Caco-2 (cell line): ENCODE data around the gene STAC3. TPM values are rescaled to one million over a fixed set of nuclear protein-coding genes. Genes with fewer than 3 reads are reported as not detected.

ENCODE experiments used
- BruUV-seq: library from RNA; stranded (reverse); fragments of 400-500 nt; replicated peaks from 2 replicates; lab custom pipeline; 2021; lab: Mats Ljungman, UMichigan
- CTCF ChIA-PET: fragments of 300-600 bp; sonication (Branson Sonifier 250); formaldehyde crosslinking; loops from one replicate; lab custom pipeline; 2022; ENCODE audit warnings: antibody characterized with exemption; lab: Charles Lee
- POLR2A ChIA-PET: fragments of 300-600 bp; sonication (Branson Sonifier 250); formaldehyde crosslinking; loops from one replicate; lab custom pipeline; 2022; ENCODE audit warnings: antibody characterized with exemption; lab: Charles Lee
- DNase-seq, 2 experiments: peaks; one replicate each; pipeline versions ENCODE4 v3.0.0 to v3.0.0-alpha.2; 2020 to 2022
- H3K27me3 ChIP-seq: replicated peaks from 2 replicates; pipeline ENCODE4 v1.6.0; 2011; ENCODE audit warnings: low read length; ENCODE audit not compliant: control insufficient read depth, insufficient read depth
- H3K36me3 ChIP-seq: 2 replicates; pipeline ENCODE4 v1.5.1; 2011; ENCODE audit warnings: low read length; ENCODE audit not compliant: control insufficient read depth, insufficient read depth
- H3K4me1 ChIP-seq: fragments of 250-450 bp; sonication (Bioruptor Pico); 2 replicates; pipeline ENCODE4 v1.5.1; 2020; ENCODE audit warnings: mild to moderate bottlenecking
- H3K4me3 ChIP-seq: 2 replicates; pipeline ENCODE4 v1.5.1; 2011; ENCODE audit warnings: low read depth, mild to moderate bottlenecking, control low read depth, low read length
- H3K9me3 ChIP-seq: fragments of 250-450 bp; sonication (Bioruptor Pico); 2 replicates; pipeline ENCODE4 v1.5.1; 2020; ENCODE audit warnings: mild to moderate bottlenecking, moderate library complexity
- H3K27ac Mint-ChIP-seq: one replicate; pipeline ENCODE4 v1.8.0; 2022; ENCODE audit warnings: mixed read lengths; ENCODE audit not compliant: unreplicated experiment
- H3K27me3 Mint-ChIP-seq: one replicate; pipeline ENCODE4 v1.8.0; 2022; ENCODE audit warnings: mixed read lengths; ENCODE audit not compliant: insufficient read depth, unreplicated experiment
- H3K36me3 Mint-ChIP-seq: one replicate; pipeline ENCODE4 v1.8.0; 2022; ENCODE audit warnings: mild to moderate bottlenecking, mixed read lengths; ENCODE audit not compliant: insufficient read depth, unreplicated experiment
- H3K4me1 Mint-ChIP-seq: one replicate; pipeline ENCODE4 v1.8.0; 2022; ENCODE audit warnings: low read depth, mixed read lengths; ENCODE audit not compliant: unreplicated experiment
- H3K4me3 Mint-ChIP-seq: one replicate; pipeline ENCODE4 v1.8.0; 2022; ENCODE audit warnings: mild to moderate bottlenecking, moderate library complexity, mixed read lengths; ENCODE audit not compliant: unreplicated experiment
- H3K9me3 Mint-ChIP-seq: one replicate; pipeline ENCODE4 v1.8.0; 2022; ENCODE audit warnings: mixed read lengths; ENCODE audit not compliant: unreplicated experiment
- intact Hi-C: fragments of 100-400 bp; cut with micrococcal nuclease; formaldehyde crosslinking; loops from one replicate; pipeline ENCODE4 v1.10.0; 2022; ENCODE audit not compliant: unreplicated experiment
- total RNA-seq: library from RNA; stranded (reverse); gene quantifications from 2 replicates; pipeline ENCODE4 v1.2.3, GENCODE V29; 2022
- TF ChIP-seq, protein P1 (sequence below), 2 experiments: fragments of 200-600 bp in 1 of 2; IDR thresholded peaks; 1 replicate in 1 of 2; 2 replicates in 1 of 2; pipeline versions ENCODE4 v1.5.1 to v1.8.0; 2011 to 2022; ENCODE audit warnings: antibody characterized with exemption in 1 of 2, control low read depth in 1 of 2, inconsistent platforms in 1 of 2, low read depth in 1 of 2, low read length in 1 of 2, mild to moderate bottlenecking in 1 of 2, moderate library complexity in 1 of 2; ENCODE audit not compliant: insufficient read depth in 1 of 2, severe bottlenecking in 1 of 2, unreplicated experiment in 1 of 2

STAC3 gene
- total RNA-seq, 1 experiment from 2014 or later, result 0.70 TPM

DNA sequence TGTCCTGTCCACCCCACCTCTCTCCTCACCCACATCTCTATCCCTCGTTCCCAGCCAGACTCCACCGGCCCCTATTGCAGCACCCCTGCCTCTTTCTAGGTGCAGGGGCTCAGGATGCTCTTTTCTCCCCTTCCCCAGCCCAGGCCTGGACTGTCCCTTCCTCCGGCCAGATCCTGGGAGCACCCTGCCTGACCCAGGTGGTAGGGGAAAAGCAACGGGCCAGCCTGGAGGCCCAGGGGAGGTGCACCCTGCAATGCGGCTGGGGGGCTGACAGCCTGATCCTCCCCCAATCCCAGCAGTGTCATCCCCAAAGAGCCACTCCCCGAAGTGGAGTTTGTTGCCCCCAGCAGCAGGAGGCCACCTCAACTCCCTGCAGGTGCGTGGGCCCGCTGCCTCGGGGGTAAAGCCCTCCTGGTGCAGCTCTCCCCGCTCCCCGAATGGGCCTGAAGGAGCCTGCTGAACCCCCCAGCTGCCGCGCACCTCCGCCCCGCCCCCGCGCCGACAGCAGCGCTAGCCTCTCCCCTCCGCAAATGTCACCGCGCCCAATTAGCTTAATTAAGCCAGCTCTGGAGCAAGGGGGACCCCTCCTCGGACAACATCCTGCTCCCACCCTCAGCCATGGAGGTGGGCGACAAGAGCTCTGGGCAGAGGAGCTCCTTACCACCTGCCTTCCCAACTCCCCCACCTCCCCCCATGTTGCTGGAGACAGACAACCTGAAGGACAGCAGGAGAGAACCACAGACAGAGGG, 29.6 kb downstream of the STAC3 start:
- no peak for DNase-seq
- ChIA-PET POLR2A (no interaction called here), CTCF (interaction anchor here (1.2 kb wide), 1 partner anchor 8 kb away, joined by 4 read pairs; no protein-coding TSS in a partner anchor)
- Histone ChIP-seq H3K4me3 (no peak overlapping the region), H3K36me3 (no peaks in the 10 kb centered on the region), H3K27me3 (peaks cover 7% of the 10 kb centered on the region), H3K9me3 (no peaks in the 10 kb centered on the region), H3K4me1 (no peaks in the 10 kb centered on the region)
- peaks cover 15% of the 10 kb centered on the region for H3K4me1 Mint-ChIP-seq
- intact Hi-C loops, result no loop called here
- peaks cover 14% of the 10 kb centered on the region for H3K36me3 Mint-ChIP-seq
- no peaks in the 10 kb centered on the region for H3K9me3 Mint-ChIP-seq
- H3K4me3 Mint-ChIP-seq, result no peak overlapping the region
- no TSS peak for BruUV-seq
- H3K27me3 Mint-ChIP-seq, result peaks cover 17% of the 10 kb centered on the region
- no peak overlapping the region for H3K27ac Mint-ChIP-seq
- TF ChIP-seq, protein P1, sequence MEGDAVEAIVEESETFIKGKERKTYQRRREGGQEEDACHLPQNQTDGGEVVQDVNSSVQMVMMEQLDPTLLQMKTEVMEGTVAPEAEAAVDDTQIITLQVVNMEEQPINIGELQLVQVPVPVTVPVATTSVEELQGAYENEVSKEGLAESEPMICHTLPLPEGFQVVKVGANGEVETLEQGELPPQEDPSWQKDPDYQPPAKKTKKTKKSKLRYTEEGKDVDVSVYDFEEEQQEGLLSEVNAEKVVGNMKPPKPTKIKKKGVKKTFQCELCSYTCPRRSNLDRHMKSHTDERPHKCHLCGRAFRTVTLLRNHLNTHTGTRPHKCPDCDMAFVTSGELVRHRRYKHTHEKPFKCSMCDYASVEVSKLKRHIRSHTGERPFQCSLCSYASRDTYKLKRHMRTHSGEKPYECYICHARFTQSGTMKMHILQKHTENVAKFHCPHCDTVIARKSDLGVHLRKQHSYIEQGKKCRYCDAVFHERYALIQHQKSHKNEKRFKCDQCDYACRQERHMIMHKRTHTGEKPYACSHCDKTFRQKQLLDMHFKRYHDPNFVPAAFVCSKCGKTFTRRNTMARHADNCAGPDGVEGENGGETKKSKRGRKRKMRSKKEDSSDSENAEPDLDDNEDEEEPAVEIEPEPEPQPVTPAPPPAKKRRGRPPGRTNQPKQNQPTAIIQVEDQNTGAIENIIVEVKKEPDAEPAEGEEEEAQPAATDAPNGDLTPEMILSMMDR (IDR thresholded peaks at IDR 0.05; ENCODE audit: insufficient read depth in 1 of 2, low read depth in 1 of 2, low read length in 1 of 2, severe bottlenecking in 1 of 2, unreplicated experiment in 1 of 2), result no peak

DNA sequence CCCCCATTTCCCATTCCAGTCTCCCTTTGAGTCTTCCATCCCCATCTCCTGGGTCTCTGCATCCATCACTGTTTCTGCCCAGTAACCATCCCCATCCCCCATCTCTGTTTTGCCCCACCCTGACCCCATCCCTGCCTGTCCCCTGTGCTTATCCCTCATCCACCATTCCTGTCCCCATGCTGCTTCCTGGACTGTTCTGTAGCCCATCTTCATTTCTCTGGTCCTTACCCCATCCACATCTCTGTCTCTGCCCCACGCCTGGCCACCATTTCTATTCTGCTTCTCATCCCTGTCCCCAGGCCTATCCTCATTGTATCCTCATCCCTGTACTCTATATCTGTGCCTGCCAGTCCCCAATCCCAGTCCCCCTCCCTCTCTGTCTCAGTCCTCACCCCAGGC, 30.2 kb downstream of the STAC3 start:
- H3K36me3 Mint-ChIP-seq, result peaks cover 17% of the 10 kb centered on the region
- no peaks in the 10 kb centered on the region for H3K9me3 Mint-ChIP-seq
- CTCF ChIA-PET, result interaction anchor here (1.2 kb wide), 1 partner anchor 8 kb away, joined by 4 read pairs; no protein-coding TSS in a partner anchor
- no peaks in the 10 kb centered on the region for H3K36me3 ChIP-seq
- no peak for DNase-seq
- no peak overlapping the region for H3K27ac Mint-ChIP-seq
- H3K9me3 ChIP-seq, result no peaks in the 10 kb centered on the region
- H3K4me1 ChIP-seq, result peaks cover 5% of the 10 kb centered on the region
- TF ChIP-seq, protein P1 (IDR thresholded peaks at IDR 0.05; ENCODE audit: insufficient read depth in 1 of 2, low read depth in 1 of 2, low read length in 1 of 2, severe bottlenecking in 1 of 2, unreplicated experiment in 1 of 2), result no peak
- H3K27me3 ChIP-seq, result peaks cover 7% of the 10 kb centered on the region
- POLR2A ChIA-PET, result no interaction called here
- H3K4me3 ChIP-seq, result no peak overlapping the region
- H3K4me3 Mint-ChIP-seq, result no peak overlapping the region
- no TSS peak for BruUV-seq
- intact Hi-C loops, result no loop called here
- peaks cover 17% of the 10 kb centered on the region for H3K4me1 Mint-ChIP-seq
- peaks cover 17% of the 10 kb centered on the region for H3K27me3 Mint-ChIP-seq

DNA sequence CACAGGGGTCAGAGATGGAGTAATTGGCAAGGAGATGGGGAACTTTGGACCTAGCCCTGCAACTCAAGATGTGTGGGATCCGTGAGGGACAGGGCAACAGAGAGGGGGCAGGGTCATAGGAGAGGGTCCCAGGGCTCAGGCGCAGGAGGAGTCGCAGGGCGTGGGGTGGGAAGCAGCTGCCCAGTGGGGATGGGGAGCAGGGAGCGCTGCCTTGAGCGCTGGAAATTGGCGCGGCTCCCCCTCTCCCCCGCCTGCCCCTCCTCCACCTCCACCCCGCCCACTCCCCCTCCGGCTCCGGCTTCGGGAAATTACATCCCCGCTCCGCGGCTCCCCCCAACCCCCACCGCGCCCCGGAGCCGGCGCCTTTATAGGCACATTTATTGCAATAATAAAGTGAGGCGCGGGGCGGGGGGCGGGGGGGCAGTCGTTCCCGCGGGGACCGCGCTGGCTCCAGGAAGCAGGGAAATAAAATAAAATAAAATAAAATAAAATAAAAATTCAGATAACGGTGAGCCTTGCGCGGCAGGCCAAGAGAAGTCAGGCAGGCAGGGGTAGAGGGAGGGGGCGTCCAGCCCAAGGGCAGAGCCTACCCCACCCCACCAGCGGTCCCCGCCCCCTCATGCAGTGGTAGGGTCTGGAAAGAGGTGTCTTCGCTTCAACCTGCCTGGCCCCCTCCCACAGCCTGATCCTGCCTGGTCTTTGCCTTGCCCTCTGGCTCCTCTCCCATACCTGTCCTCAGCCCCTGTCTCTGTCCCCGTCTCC, 30.8 kb downstream of the STAC3 start:
- POLR2A ChIA-PET, result interaction anchor here (4.5 kb wide), 1 partner anchor 9 kb away, joined by 26 read pairs; the partner anchor contains the start of gene SHMT2
- Histone ChIP-seq H3K4me3 (no peak overlapping the region), H3K27me3 (peaks cover 9% of the 10 kb centered on the region), H3K9me3 (no peaks in the 10 kb centered on the region), H3K36me3 (no peaks in the 10 kb centered on the region), H3K4me1 (peaks cover 10% of the 10 kb centered on the region)
- Mint-ChIP-seq H3K4me1 (peaks cover 22% of the 10 kb centered on the region), H3K36me3 (peaks cover 22% of the 10 kb centered on the region), H3K27ac (no peak overlapping the region), H3K9me3 (no peaks in the 10 kb centered on the region), H3K4me3 (peak overlapping the region; percentile 18), H3K27me3 (peaks cover 23% of the 10 kb centered on the region)
- no peak for DNase-seq
- no TSS peak for BruUV-seq
- CTCF ChIA-PET, result interaction anchor here (1.3 kb wide), 1 partner anchor 9 kb away, joined by 5 read pairs; the partner anchor contains the start of gene SHMT2
- TF ChIP-seq, protein P1 (IDR thresholded peaks at IDR 0.05; ENCODE audit: insufficient read depth in 1 of 2, low read depth in 1 of 2, low read length in 1 of 2, severe bottlenecking in 1 of 2, unreplicated experiment in 1 of 2), result no peak
- intact Hi-C loops, result no loop called here
